SK-N-SH (cell line): ENCODE results near the gene ABCD1. TPM values are rescaled to one million over a fixed set of nuclear protein-coding genes. Genes with fewer than 3 reads are reported as not detected.

Source experiments
- CTCF ChIA-PET: fragments of 300-600, 350-600 bp; formaldehyde crosslinking; extraction: SDS; loops from one replicate; lab custom pipeline; 2021; lab: Yijun Ruan, JAX
- POLR2A ChIA-PET: fragments of 350-600 bp; sonication (Branson Sonifier 250); formaldehyde crosslinking; extraction: SDS; loops from one replicate; lab custom pipeline; 2020; ENCODE audit warnings: antibody characterized with exemption, inconsistent platforms; lab: Yijun Ruan, JAX
- DNase-seq: peaks from one replicate; pipeline ENCODE4 v3.0.0; 2012
- H2AFZ ChIP-seq: fragments of 200-600 bp; sonication (generic); 2 replicates; pipeline ENCODE4 v1.8.1; 2016; ENCODE audit warnings: antibody characterized with exemption, mild to moderate bottlenecking, low read depth
- H3F3A ChIP-seq: fragments of 200-600 bp; sonication (generic); replicated peaks from 2 replicates; pipeline ENCODE3; 2016; ENCODE audit warnings: antibody characterized with exemption, mild to moderate bottlenecking; ENCODE audit not compliant: insufficient read depth
- H3K27ac ChIP-seq, 2 experiments: fragments of 200-500 bp in 1 of 2; fragments of 200-600 bp in 1 of 2; sonication (Bioruptor generic) in 1 of 2; sonication (generic), shearing (Covaris generic) in 1 of 2; 2 replicates each; pipeline versions ENCODE4 v1.5.1 to v1.6.1; 2014 to 2016; ENCODE audit warnings: low read depth in 2 of 2, inconsistent platforms in 1 of 2, low read length in 1 of 2, mild to moderate bottlenecking in 1 of 2, mixed read lengths in 1 of 2
- H3K27me3 ChIP-seq: fragments of 200-600 bp; sonication (generic), shearing (Covaris generic); 2 replicates; pipeline ENCODE4 v1.6.1; 2016; ENCODE audit warnings: mixed run types; ENCODE audit not compliant: insufficient read depth
- H3K36me3 ChIP-seq, 2 experiments: fragments of 200-500 bp in 1 of 2; fragments of 200-600 bp in 1 of 2; sonication (Bioruptor generic) in 1 of 2; sonication (generic) in 1 of 2; replicated peaks in 1 of 2; 2 replicates each; pipeline versions ENCODE3 to v1.5.1; 2014 to 2016; ENCODE audit warnings: low read length in 1 of 2, mild to moderate bottlenecking in 1 of 2; ENCODE audit not compliant: insufficient read depth in 2 of 2, control insufficient read depth in 1 of 2
- H3K4me1 ChIP-seq, 2 experiments: fragments of 200-500 bp in 1 of 2; fragments of 200-600 bp in 1 of 2; sonication (Bioruptor generic) in 1 of 2; sonication (generic), shearing (Covaris generic) in 1 of 2; 2 replicates each; pipeline versions ENCODE4 v1.5.1 to v1.6.1; 2014 to 2016; ENCODE audit warnings: low read depth in 1 of 2, low read length in 1 of 2, mixed run types in 1 of 2; ENCODE audit not compliant: insufficient read depth in 2 of 2, control insufficient read depth in 1 of 2
- H3K4me2 ChIP-seq: fragments of 200-600 bp; sonication (generic), shearing (Covaris generic); 2 replicates; pipeline ENCODE4 v1.6.1; 2017; ENCODE audit warnings: mixed run types
- H3K4me3 ChIP-seq, 2 experiments: fragments of 200-500 bp in 1 of 2; fragments of 200-600 bp in 1 of 2; sonication (Bioruptor generic) in 1 of 2; sonication (generic), shearing (Covaris generic) in 1 of 2; 2 replicates each; pipeline versions ENCODE4 v1.5.1 to v1.8.1; 2014 to 2016; ENCODE audit warnings: low read depth in 2 of 2, inconsistent platforms in 1 of 2, low read length in 1 of 2, mild to moderate bottlenecking in 1 of 2, mixed read lengths in 1 of 2, moderate library complexity in 1 of 2
- H3K79me2 ChIP-seq: fragments of 200-600 bp; sonication (generic); 2 replicates; pipeline ENCODE4 v1.8.1; 2017; ENCODE audit warnings: mild to moderate bottlenecking; ENCODE audit not compliant: insufficient read depth
- H3K9ac ChIP-seq: fragments of 200-600 bp; sonication (generic); 2 replicates; pipeline ENCODE4 v1.6.1; 2017; ENCODE audit warnings: mixed run types
- H3K9me2 ChIP-seq: fragments of 200-600 bp; sonication (generic); 2 replicates; pipeline ENCODE4 v1.6.1; 2017; ENCODE audit warnings: mixed run types
- H3K9me3 ChIP-seq: fragments of 200-600 bp; sonication (generic); 2 replicates; pipeline ENCODE4 v1.6.1; 2017; ENCODE audit warnings: mixed run types, mild to moderate bottlenecking, moderate library complexity
- H4K20me1 ChIP-seq: fragments of 200-600 bp; sonication (generic); 2 replicates; pipeline ENCODE4 v1.6.1; 2017; ENCODE audit warnings: mild to moderate bottlenecking, mixed run types; ENCODE audit not compliant: insufficient read depth
- CHD2 ChIP-seq: fragments of 150-350 bp; IDR thresholded peaks from 2 replicates; pipeline ENCODE4 v1.6.1; 2018; ENCODE audit warnings: low read length; ENCODE audit not compliant: partially characterized antibody
- EP300 ChIP-seq, 2 experiments: IDR thresholded peaks; 2 replicates each; pipeline versions ENCODE4 v1.4.0 to v1.6.1; 2012; ENCODE audit warnings: borderline replicate concordance in 1 of 2, low read depth in 1 of 2, low read length in 1 of 2
- FOSL2 ChIP-seq: IDR thresholded peaks from 2 replicates; pipeline ENCODE4 v1.4.0; 2012; ENCODE audit warnings: low read depth, mild to moderate bottlenecking, moderate library complexity, borderline replicate concordance
- FOXJ3 ChIP-seq: sonication (generic); formaldehyde crosslinking; IDR thresholded peaks from 2 replicates; pipeline ENCODE4 v1.5.1; 2020; ENCODE audit warnings: mild to moderate bottlenecking, missing genetic modification reagents
- IRF3 ChIP-seq: fragments of 150-350 bp; IDR thresholded peaks from 2 replicates; pipeline ENCODE4 v1.6.1; 2016; ENCODE audit warnings: mild to moderate bottlenecking, low read depth, low read length
- MXI1 ChIP-seq: IDR thresholded peaks from 2 replicates; pipeline ENCODE4 v1.6.1; 2012; ENCODE audit warnings: mild to moderate bottlenecking, low read depth, low read length, improper control_type of control experiment
- RFX5 ChIP-seq: IDR thresholded peaks from 2 replicates; pipeline ENCODE4 v1.6.1; 2012; ENCODE audit warnings: mild to moderate bottlenecking, improper control_type of control experiment, low read length
- SIN3A ChIP-seq: IDR thresholded peaks from 2 replicates; pipeline ENCODE4 v1.6.1; 2012; ENCODE audit warnings: low read depth, mild to moderate bottlenecking, low read length, moderate library complexity, borderline replicate concordance
- SMC3 ChIP-seq: IDR thresholded peaks from 2 replicates; pipeline ENCODE4 v1.6.1; 2012; ENCODE audit warnings: low read depth, low read length, improper control_type of control experiment
- TAF1 ChIP-seq: IDR thresholded peaks from 2 replicates; pipeline ENCODE4 v1.6.1; 2012; ENCODE audit warnings: low read depth, mild to moderate bottlenecking, low read length, moderate library complexity, borderline replicate concordance
- TCF12 ChIP-seq: IDR thresholded peaks from 2 replicates; pipeline ENCODE4 v1.4.0; 2012
- USF2 ChIP-seq: fragments of 150-350 bp; IDR thresholded peaks from 2 replicates; pipeline ENCODE4 v1.6.1; 2017; ENCODE audit warnings: antibody characterized with exemption, low read length, low read depth, borderline replicate concordance
- ZBTB33 ChIP-seq: IDR thresholded peaks from 2 replicates; pipeline ENCODE4 v1.4.0; 2012; ENCODE audit warnings: low read depth, borderline replicate concordance
- WGBS: methylation state at CpG from one replicate; pipeline ENCODE4 v1.1.6; 2017; ENCODE audit warnings: low lambda C conversion rate; 5-methylcytosine and 5-hydroxymethylcytosine counted together
- polyA plus RNA-seq, 3 experiments: library from polyadenylated mRNA; depleted of rRNA; stranded (reverse); fragments of >200 nt; gene quantifications; 2 replicates each; pipeline ENCODE4 v1.2.3, GENCODE V29; 2012

Gene ABCD1
- polyA plus RNA-seq, 1 of the 3 experiments (the other 2 are of a cell fraction): 7.9 TPM

- H2AFZ ChIP-seq: no peak overlapping the region
- H3K4me2 ChIP-seq: no peak overlapping the region
- no peaks in the 10 kb centered on the region for H3K9me3 ChIP-seq
- H3K4me3 ChIP-seq: no peak overlapping the region
- no peak overlapping the region for H3K9ac ChIP-seq
- ChIA-PET CTCF (no interaction called here), POLR2A (no interaction called here)
- H3K27me3 ChIP-seq: no peaks in the 10 kb centered on the region
- no peak for TF ChIP-seq SIN3A
- TF ChIP-seq IRF3: no peak
- no peak for TF ChIP-seq FOXJ3 (CRISPR knock-in tag)
- no peak for TF ChIP-seq TCF12
- TF ChIP-seq EP300 (IDR thresholded peaks at IDR 0.05; ENCODE audit: borderline replicate concordance in 1 of 2, low read depth in 1 of 2, low read length in 1 of 2): no peak
- TF ChIP-seq TAF1: no peak
- no peak for TF ChIP-seq CHD2
- no peak for TF ChIP-seq RFX5
- TF ChIP-seq SMC3: no peak
- no peak for TF ChIP-seq ZBTB33
- TF ChIP-seq USF2: no peak
- no peak for TF ChIP-seq MXI1
- no peak for TF ChIP-seq FOSL2
- H3K36me3 ChIP-seq: peaks cover 0 to 4% of the 10 kb centered on the region in 2 experiments
- WGBS: 40% methylated on average over 11 of the region's 23 CpGs
- H3K9me2 ChIP-seq: no peaks in the 10 kb centered on the region
- H3K4me1 ChIP-seq: peaks cover 2 to 24% of the 10 kb centered on the region in 2 experiments; a peak in 1 of 4 replicates
- H3F3A ChIP-seq: no peaks in the 10 kb centered on the region
- peak; percentile 12 for DNase-seq
- H3K79me2 ChIP-seq: peaks cover 6% of the 10 kb centered on the region; the same call in 1 of the 2 replicates
- 0 out of 2 replicates have a peak, but pooled peaks cover 6% of the 10 kb centered on the region for H4K20me1 ChIP-seq
- H3K27ac ChIP-seq: no peak overlapping the region
Observed at GRCh38 chrX:153769158-153769864, 44.7 kb downstream of the ABCD1 start.
